GM12891 (cell line): ENCODE measurements around the gene OR10D3.
A peak's percentile ranks its signal among the peaks of the same experiment; 100 is the strongest.

Experiments
- DNase-seq: peaks from one replicate; pipeline ENCODE4 v3.0.0; 2011; ENCODE audit warnings: low spot score; ENCODE audit not compliant: insufficient read length
- FAIRE-seq: peaks from 2 replicates; lab custom pipeline; 2011; peaks lifted over from hg19 to GRCh38; lab: Jason Lieb, UNC
- PAX5 ChIP-seq: IDR thresholded peaks from 2 replicates; pipeline ENCODE4 v1.6.1; 2011; ENCODE audit warnings: low read length, moderate library complexity, mild to moderate bottlenecking; ENCODE audit not compliant: insufficient read depth, severe bottlenecking
- POLR2A ChIP-seq: IDR thresholded peaks from 2 replicates; pipeline ENCODE4 v1.6.1; 2011; ENCODE audit warnings: low read depth, low read length, control low read depth
- POLR2AphosphoS5 ChIP-seq: IDR thresholded peaks from 2 replicates; pipeline ENCODE4 v1.6.1; 2011; ENCODE audit warnings: low read depth, low read length, control low read depth
- POU2F2 ChIP-seq: IDR thresholded peaks from 2 replicates; pipeline ENCODE4 v1.6.1; 2011; ENCODE audit warnings: low read depth, mild to moderate bottlenecking, control low read depth, low read length, moderate library complexity
- SPI1 ChIP-seq: IDR thresholded peaks from 2 replicates; pipeline ENCODE4 v1.6.1; 2011; ENCODE audit warnings: low read depth, low read length, control low read depth
- TAF1 ChIP-seq: IDR thresholded peaks from 2 replicates; pipeline ENCODE4 v1.6.1; 2011; ENCODE audit warnings: low read depth, low read length, control low read depth

The OR10D3 gene

GRCh38 chr11:124194293-124195188 is 11.4 kb downstream of the OR10D3 start:
- DNase-seq (no peak), FAIRE-seq (no peak)
- TF ChIP-seq POLR2AphosphoS5 (no peak), PAX5 (no peak), SPI1 (no peak), POLR2A (no peak), TAF1 (no peak), POU2F2 (no peak)

DNA sequence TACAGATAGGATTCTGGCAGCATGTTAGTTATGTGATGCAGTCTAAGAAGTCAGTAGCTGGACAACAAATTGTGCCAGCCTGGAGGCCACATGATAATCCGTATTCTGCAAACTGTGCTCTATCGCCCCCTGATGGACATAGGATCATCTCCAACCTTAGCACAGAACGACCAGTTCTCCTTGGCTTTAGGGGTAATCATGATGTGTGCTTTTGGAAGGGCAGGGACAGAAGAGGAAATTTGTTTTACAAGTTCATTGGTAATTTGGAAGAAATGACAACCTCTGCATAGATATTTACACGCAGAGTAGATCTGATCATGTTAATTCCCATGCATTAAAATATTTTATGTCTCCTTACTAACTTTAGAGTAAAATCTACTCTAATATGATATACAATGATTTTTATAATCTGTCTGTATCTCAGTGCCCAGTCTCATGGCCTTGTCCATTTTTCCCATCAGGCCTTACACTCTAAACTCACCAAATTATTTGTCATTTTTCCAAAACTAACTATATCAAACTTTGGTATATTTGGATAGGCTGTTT is 12.1 kb downstream of the OR10D3 start:
- FAIRE-seq (peak; percentile 97), DNase-seq (no peak)
- TF ChIP-seq SPI1 (no peak), PAX5 (no peak), TAF1 (no peak), POU2F2 (no peak), POLR2A (no peak), POLR2AphosphoS5 (no peak)

DNA sequence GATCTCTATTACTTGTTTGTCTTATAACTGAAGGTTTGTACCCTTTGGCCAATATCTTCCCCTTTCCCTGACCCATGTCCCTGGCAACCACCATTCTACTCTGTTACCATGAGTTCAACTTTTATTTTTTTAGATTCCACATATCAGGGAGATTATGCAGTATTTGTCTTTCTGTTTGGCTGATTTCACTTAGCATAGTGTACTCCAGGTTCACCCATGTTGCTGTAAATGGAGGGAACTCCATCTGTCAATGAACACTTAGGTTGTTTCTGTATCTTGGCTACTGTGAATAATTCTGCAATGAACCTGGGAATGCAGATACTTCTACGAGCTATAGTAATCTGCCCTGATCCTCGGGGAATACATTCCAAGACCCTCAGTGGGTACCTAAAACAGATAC is 14.9 kb downstream of the OR10D3 start:
- TF ChIP-seq PAX5 (no peak), POLR2AphosphoS5 (no peak), SPI1 (no peak), POU2F2 (no peak)
- DNase-seq (no peak), FAIRE-seq (no peak)

DNA sequence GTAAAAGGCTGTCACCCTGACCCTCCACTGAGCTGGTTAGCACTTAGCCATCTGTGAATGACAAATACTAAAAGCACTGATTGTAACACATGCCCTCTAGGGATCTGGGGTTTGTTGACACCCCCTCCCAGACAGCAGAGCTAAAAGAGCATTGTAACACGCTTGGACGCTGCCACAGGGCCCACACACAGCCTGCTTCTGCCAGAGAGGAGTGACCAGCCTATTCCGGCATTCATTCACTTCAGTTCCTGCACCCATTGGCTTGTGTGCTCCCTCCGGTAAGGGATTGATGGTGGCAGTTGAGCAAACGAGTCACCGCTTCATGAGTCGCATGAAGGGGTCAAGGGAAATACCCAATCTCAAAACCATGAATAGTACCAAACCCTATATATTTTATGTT is 15.8 kb downstream of the OR10D3 start:
- FAIRE-seq: no peak
- no peak for DNase-seq
- TF ChIP-seq POU2F2 (no peak), POLR2A (no peak), PAX5 (no peak), SPI1 (no peak), TAF1 (no peak), POLR2AphosphoS5 (no peak)

GRCh38 chr11:124199702-124200101 is 16.6 kb downstream of the OR10D3 start:
- DNase-seq (no peak), FAIRE-seq (no peak)
- no peak for TF ChIP-seq PAX5
- TF ChIP-seq POU2F2: no peak
- TF ChIP-seq POLR2A: no peak
- TF ChIP-seq TAF1: no peak
- no peak for TF ChIP-seq SPI1
- TF ChIP-seq POLR2AphosphoS5: no peak

DNA sequence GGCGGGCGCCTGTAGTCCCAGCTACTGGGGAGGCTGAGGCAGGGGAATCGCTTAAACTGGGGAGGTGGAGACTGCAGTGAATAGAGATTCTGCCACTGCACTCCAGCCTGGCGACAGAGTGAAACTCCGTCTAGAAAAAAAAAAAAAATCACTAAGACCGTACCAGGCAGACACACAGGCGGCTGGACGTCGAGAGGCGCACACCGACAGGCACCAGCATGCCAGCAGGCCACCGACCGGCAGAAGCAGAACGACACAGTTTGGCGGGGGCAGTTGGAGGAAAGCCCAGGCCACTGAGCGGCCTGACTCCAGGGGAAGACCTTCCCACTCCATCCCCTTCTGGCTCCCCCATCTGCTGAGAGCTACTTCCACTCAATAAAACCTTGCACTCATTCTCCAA is 17.5 kb downstream of the OR10D3 start:
- FAIRE-seq (no peak), DNase-seq (no peak)
- TF ChIP-seq POU2F2: no peak
- TF ChIP-seq POLR2A: no peak
- TF ChIP-seq POLR2AphosphoS5: no peak
- no peak for TF ChIP-seq SPI1
- no peak for TF ChIP-seq PAX5
- TF ChIP-seq TAF1: no peak

DNA sequence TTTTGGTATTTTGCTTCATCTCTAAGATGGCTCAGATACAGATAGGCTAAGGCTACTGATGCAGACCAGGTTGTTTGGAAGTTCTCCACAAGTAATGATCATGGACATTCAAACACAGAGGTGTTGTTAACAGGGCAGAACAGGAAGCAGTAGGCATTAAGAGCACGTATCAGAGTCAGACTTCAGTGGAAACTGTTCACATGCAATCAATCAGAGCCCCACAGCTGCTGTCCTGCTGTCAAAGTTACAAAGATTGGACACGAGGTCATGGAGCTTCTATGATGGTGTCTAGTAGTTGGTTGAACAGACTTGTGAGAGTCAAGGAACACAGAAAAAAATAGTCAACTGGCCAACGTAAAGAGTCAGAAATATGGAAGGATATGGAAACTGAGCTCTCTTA is 19.8 kb downstream of the OR10D3 start:
- no peak for FAIRE-seq
- no peak for TF ChIP-seq POU2F2
- TF ChIP-seq PAX5: no peak
- TF ChIP-seq TAF1: no peak
- TF ChIP-seq POLR2AphosphoS5: no peak
- no peak for TF ChIP-seq SPI1
- no peak for TF ChIP-seq POLR2A
- no peak for DNase-seq

DNA sequence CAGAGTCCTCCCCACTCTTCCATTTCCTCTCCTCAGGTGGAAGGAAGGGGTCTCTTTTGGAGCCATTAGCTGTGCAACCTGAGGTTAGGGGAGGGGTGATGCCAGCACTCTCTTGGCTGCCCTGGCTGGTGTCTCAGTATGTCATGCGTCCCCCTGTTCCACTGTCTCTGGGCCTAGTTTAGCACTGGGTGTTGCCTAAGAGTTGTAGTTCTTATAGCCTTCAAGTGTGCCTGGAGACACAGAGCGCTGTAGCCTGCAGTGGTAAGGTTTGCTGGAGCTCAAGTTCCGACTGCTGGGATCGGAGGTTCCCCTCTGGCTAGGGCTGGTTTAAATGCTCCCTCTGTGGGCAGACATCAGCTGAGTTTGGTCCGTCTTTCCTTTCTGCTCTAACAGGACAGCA is 20.9 kb downstream of the OR10D3 start:
- TF ChIP-seq SPI1 (no peak), POU2F2 (no peak), PAX5 (no peak), POLR2AphosphoS5 (no peak), POLR2A (no peak), TAF1 (no peak)
- no peak for FAIRE-seq
- DNase-seq: no peak

GRCh38 chr11:124207102-124207792 is 24.1 kb downstream of the OR10D3 start:
- DNase-seq (no peak), FAIRE-seq (no peak)
- TF ChIP-seq POLR2AphosphoS5 (no peak), POU2F2 (no peak)

DNA sequence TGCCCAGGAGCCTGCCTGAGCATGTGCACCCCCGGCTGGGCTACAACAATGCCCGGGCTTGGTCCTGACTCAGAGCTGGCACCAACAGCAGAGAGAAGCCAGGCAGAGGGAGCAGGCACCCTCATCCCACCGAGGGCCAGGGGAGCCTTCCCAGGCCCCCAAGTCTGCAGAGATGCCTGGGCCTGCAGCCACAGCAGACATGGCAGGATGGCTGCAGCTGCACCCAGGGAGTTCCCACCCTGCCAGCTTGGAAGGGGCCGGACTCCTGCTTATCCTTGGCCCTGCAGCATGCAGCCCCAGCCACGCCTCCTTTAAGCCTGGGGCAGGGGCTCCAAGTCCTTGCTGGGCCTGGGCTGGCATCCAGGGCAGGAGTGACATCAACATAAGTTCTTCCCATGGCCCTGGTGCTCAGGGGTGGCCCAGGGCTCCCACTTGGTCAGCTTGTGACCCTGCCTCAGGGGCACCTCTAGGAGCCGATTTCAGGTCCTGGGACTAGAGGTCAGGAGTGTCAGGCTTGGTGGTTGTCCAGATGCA is 26.7 kb downstream of the OR10D3 start:
- DNase-seq (no peak), FAIRE-seq (no peak)
- TF ChIP-seq POU2F2: no peak
